ENCODE measurements around the gene NMT1.

- TF ChIP-seq POLR2AphosphoS5 (IDR thresholded peaks at IDR 0.05) (no peak), CTCF (IDR thresholded peaks at IDR 0.05 in 8 of 11, conservative IDR thresholded peaks at IDR 0.05 in 3 of 11) (no peak)
These were observed 69.0 kb downstream of the NMT1 start for GRCh38 chr17:45129940-45130680.

Data from spleen (tissue), 7 donors.